Activated CD8-positive, alpha-beta memory T cell treated with anti-CD3 and anti-CD28 coated beads for 48 hours (primary cell): Measurements from ENCODE around the gene RFC1.
A peak's percentile ranks its signal among the peaks of the same experiment; 100 is the strongest.
"Not testable (repeated sequence)": the region's sequence is repeated elsewhere in the genome, so short reads cannot be mapped to it uniquely, and the experiment has no call there.

Experiments used
- DNase-seq, 3 experiments: peaks; one replicate each; pipeline ENCODE4 v3.0.0-alpha.2; 2020; ENCODE audit warnings: low read depth in 2 of 3, low spot score in 2 of 3

The RFC1 gene

GRCh38 chr4:39365830-39366771, at the start of gene RFC1:
Gene RFC1, minus strand, starts transcription at chr4:39366362. Its CDS starts 121 bp downstream, at chr4:39366241.
- DNase-seq = peak; percentile 79 to 97 (median 96)

- DNase-seq = no peak
These were observed 49.6 kb upstream of the RFC1 start for GRCh38 chr4:39415678-39416283.

GRCh38 chr4:39411561-39411960, 45.4 kb upstream of the RFC1 start:
- not testable (repeated sequence) for DNase-seq

GRCh38 chr4:39410415-39410814, 44.3 kb upstream of the RFC1 start:
- no peak for DNase-seq

- DNase-seq = no peak
These were observed 41.4 kb upstream of the RFC1 start for GRCh38 chr4:39407584-39407885.

- DNase-seq = no peak
These were observed 40.8 kb upstream of the RFC1 start, which contains the start of gene KLB for GRCh38 chr4:39406763-39407583. Gene KLB, plus strand, starts transcription at chr4:39406930. Its CDS starts 20 bp downstream, at chr4:39406950.

- DNase-seq = not testable (repeated sequence)
These were observed 35.5 kb upstream of the RFC1 start for GRCh38 chr4:39401640-39402039.

- no peak for DNase-seq
These were observed 28.5 kb upstream of the RFC1 start for GRCh38 chr4:39394706-39395105.

- DNase-seq = no peak
These were observed 24.4 kb upstream of the RFC1 start for GRCh38 chr4:39390603-39391002.

- no peak for DNase-seq
These were observed 18.4 kb upstream of the RFC1 start for GRCh38 chr4:39384563-39384962.

- DNase-seq = no peak
These were observed 17.5 kb upstream of the RFC1 start for GRCh38 chr4:39383690-39384089.

- DNase-seq = no peak
These were observed 9.3 kb upstream of the RFC1 start for GRCh38 chr4:39375478-39375877.

- DNase-seq = not testable (repeated sequence)
These were observed 5.0 kb upstream of the RFC1 start for GRCh38 chr4:39371209-39371608.

- no peak for DNase-seq
These were observed 3.1 kb upstream of the RFC1 start for GRCh38 chr4:39369301-39369700.

- DNase-seq = no peak
These were observed 1.0 kb upstream of the RFC1 start for GRCh38 chr4:39367166-39367565.

GRCh38 chr4:39365360-39365759, 802 bp downstream of the RFC1 start:
- no peak for DNase-seq

- DNase-seq = no peak
These were observed 2.3 kb downstream of the RFC1 start for GRCh38 chr4:39363773-39364393.

GRCh38 chr4:39362827-39363226, 3.3 kb downstream of the RFC1 start:
- DNase-seq = no peak

- DNase-seq = not testable (repeated sequence)
These were observed 5.6 kb downstream of the RFC1 start for GRCh38 chr4:39360611-39361010.

GRCh38 chr4:39357002-39357401, 9.2 kb downstream of the RFC1 start:
- no peak for DNase-seq

- no peak for DNase-seq
These were observed 12.0 kb downstream of the RFC1 start for GRCh38 chr4:39354254-39354552.
